AG09319 (cell line): ENCODE measurements around the gene SLC51A.

ENCODE experiments used
- DNase-seq: peaks from one replicate; pipeline ENCODE4 v3.0.0-alpha.2; 2010; ENCODE audit warnings: low read depth; ENCODE audit errors: extremely low read depth
- CTCF ChIP-seq: IDR thresholded peaks from 2 replicates; pipeline ENCODE4 v1.5.1; 2011; ENCODE audit warnings: low read depth, mild to moderate bottlenecking, inconsistent platforms, low read length, moderate library complexity

Gene SLC51A

DNA sequence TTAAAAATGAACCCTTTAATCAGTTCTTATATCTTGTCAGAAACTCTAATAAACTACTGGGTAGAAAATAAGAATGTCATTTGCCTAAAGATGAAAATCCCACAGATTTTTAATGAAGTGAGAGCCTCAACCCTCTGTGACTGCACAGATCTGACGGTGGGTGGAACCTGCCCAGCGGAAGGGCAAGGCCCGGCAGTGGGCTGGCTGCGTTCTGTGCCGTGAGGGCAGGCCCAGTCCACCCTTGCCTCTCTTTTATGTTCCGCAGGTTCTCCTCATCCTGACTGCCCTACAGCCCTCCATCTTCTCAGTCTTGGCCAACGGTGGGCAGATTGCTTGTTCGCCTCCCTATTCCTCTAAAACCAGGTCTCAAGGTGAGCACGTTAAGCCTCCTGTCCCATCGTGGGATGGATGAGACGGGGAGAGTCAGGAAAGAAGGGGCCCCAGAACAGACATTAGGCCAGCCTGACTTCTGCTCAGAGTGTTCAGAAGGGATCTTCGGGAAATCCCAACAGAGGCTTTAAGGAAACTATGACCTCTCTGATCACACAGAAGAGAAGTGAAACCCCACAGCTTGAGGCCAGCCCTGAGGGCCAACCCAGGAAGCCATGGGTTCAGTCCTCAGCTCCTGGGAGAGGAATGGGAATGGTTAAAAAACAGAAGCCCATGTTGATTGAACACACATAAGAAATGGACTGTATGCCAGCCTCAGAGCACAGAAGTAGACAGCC, 16.0 kb downstream of the SLC51A start:
- no peak for TF ChIP-seq CTCF
- DNase-seq = no peak

DNA sequence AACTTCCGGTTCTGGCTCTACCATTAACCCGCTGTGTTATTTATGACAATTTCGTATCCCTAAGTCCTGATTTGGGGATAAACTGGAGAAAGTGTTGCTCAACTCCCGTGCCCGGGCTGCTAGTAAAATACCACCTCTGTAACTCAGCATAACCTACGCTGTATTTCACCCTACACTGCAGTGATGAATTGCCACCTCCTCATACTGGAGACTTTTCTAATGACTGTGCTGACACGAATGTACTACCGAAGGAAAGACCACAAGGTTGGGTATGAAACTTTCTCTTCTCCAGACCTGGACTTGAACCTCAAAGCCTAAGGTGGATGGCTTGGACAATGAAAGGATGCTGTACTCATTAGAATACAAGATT, 16.5 kb downstream of the SLC51A start:
- no peak for TF ChIP-seq CTCF

GRCh38 chr3:196235452-196236122, 19.3 kb downstream of the SLC51A start:
- DNase-seq = no peak
- no peak for TF ChIP-seq CTCF

More for the DNA sequence above, 16.5 kb downstream of the SLC51A start:
- no peak for DNase-seq

DNA sequence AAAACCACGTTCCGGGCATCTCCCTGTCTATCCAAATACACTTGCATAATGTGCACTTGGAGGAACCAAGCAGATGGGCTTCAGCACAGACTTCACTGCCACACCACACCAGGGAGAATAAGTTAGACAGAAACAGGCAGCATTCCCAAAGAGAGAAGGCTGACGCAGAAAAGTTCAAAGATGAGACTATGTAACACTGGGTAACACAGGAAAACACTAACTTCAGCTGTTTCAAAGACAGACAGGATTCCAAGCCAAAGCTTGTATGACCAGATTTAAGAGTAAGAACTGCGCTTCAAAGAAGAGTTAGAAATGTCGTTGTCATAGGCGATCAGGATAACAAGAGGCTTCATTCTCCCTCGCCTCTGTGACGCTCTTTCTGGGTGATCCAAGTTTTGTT, 19.9 kb downstream of the SLC51A start:
- no peak for TF ChIP-seq CTCF
- no peak for DNase-seq

DNA sequence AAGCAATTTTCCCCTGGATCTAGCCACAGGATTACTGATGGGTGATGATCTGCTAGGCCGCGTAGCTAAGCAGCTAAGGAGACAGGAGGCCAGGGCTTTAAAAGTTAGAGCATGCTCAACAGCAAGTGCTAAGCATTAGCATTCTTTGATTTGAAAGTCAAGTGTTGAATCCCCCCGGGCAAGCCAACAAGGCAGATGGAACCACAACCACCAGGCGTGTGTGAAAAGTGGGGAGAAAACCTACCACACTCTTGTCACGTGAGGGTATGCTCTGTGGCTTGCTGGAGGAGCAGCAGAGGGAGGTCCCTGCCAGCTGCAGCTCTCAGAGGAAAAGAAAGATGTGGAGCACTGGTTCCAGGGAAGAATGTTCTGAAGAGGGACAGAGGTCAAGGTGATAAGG, 20.9 kb downstream of the SLC51A start:
- no peak for DNase-seq
- TF ChIP-seq CTCF = no peak

- DNase-seq = no peak
- TF ChIP-seq CTCF = no peak
These were observed 22.6 kb downstream of the SLC51A start for GRCh38 chr3:196238612-196239560.
